Neural cell (in vitro differentiated cells): ENCODE results near the gene TXNDC2.

ENCODE experiments used
- EZH2 ChIP-seq: fragments of 200-600, 300-800 bp; shearing (Covaris generic), sonication (generic); IDR thresholded peaks from 2 replicates; pipeline ENCODE4 v1.6.1; 2014; ENCODE audit warnings: antibody characterized with exemption, low read length, borderline replicate concordance, mild to moderate bottlenecking; ENCODE audit not compliant: insufficient read depth, poor library complexity, severe bottlenecking
- MXI1 ChIP-seq: fragments of 450-650 bp; conservative IDR thresholded peaks from 2 replicates; pipeline ENCODE4 v1.6.1; 2014; ENCODE audit warnings: antibody characterized with exemption, mild to moderate bottlenecking; ENCODE audit not compliant: poor library complexity, severe bottlenecking
- POLR2AphosphoS5 ChIP-seq: IDR thresholded peaks from 2 replicates; pipeline ENCODE4 v1.6.1; 2012
- SMC3 ChIP-seq: fragments of 450-650 bp; conservative IDR thresholded peaks from 2 replicates; pipeline ENCODE4 v1.6.1; 2014; ENCODE audit warnings: antibody characterized with exemption, mild to moderate bottlenecking, moderate library complexity; ENCODE audit not compliant: poor library complexity
- TAF1 ChIP-seq: IDR thresholded peaks from 2 replicates; pipeline ENCODE4 v1.6.1; 2012; ENCODE audit warnings: low read depth
- TF ChIP-seq, protein P1 (sequence below): IDR thresholded peaks from 2 replicates; pipeline ENCODE4 v1.6.1; 2012; ENCODE audit warnings: borderline replicate concordance
- TF ChIP-seq, protein P2 (sequence below): fragments of 450-650 bp; IDR thresholded peaks from 2 replicates; pipeline ENCODE4 v1.5.1; 2014; ENCODE audit warnings: antibody characterized with exemption, mild to moderate bottlenecking, moderate library complexity; ENCODE audit not compliant: poor library complexity, severe bottlenecking

- TF ChIP-seq, protein P1, sequence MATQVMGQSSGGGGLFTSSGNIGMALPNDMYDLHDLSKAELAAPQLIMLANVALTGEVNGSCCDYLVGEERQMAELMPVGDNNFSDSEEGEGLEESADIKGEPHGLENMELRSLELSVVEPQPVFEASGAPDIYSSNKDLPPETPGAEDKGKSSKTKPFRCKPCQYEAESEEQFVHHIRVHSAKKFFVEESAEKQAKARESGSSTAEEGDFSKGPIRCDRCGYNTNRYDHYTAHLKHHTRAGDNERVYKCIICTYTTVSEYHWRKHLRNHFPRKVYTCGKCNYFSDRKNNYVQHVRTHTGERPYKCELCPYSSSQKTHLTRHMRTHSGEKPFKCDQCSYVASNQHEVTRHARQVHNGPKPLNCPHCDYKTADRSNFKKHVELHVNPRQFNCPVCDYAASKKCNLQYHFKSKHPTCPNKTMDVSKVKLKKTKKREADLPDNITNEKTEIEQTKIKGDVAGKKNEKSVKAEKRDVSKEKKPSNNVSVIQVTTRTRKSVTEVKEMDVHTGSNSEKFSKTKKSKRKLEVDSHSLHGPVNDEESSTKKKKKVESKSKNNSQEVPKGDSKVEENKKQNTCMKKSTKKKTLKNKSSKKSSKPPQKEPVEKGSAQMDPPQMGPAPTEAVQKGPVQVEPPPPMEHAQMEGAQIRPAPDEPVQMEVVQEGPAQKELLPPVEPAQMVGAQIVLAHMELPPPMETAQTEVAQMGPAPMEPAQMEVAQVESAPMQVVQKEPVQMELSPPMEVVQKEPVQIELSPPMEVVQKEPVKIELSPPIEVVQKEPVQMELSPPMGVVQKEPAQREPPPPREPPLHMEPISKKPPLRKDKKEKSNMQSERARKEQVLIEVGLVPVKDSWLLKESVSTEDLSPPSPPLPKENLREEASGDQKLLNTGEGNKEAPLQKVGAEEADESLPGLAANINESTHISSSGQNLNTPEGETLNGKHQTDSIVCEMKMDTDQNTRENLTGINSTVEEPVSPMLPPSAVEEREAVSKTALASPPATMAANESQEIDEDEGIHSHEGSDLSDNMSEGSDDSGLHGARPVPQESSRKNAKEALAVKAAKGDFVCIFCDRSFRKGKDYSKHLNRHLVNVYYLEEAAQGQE = no peak
- TF ChIP-seq TAF1 = no peak
- no peak for TF ChIP-seq POLR2AphosphoS5
- TF ChIP-seq, protein P2, sequence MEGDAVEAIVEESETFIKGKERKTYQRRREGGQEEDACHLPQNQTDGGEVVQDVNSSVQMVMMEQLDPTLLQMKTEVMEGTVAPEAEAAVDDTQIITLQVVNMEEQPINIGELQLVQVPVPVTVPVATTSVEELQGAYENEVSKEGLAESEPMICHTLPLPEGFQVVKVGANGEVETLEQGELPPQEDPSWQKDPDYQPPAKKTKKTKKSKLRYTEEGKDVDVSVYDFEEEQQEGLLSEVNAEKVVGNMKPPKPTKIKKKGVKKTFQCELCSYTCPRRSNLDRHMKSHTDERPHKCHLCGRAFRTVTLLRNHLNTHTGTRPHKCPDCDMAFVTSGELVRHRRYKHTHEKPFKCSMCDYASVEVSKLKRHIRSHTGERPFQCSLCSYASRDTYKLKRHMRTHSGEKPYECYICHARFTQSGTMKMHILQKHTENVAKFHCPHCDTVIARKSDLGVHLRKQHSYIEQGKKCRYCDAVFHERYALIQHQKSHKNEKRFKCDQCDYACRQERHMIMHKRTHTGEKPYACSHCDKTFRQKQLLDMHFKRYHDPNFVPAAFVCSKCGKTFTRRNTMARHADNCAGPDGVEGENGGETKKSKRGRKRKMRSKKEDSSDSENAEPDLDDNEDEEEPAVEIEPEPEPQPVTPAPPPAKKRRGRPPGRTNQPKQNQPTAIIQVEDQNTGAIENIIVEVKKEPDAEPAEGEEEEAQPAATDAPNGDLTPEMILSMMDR = no peak
- no peak for TF ChIP-seq EZH2
- no peak for TF ChIP-seq SMC3
- no peak for TF ChIP-seq MXI1
Observed at GRCh38 chr18:9922592-9923311, 37.0 kb downstream of the TXNDC2 start.
